Cerebellar cortex (tissue), 1 donor: ENCODE results near the gene WNT3A.
"Not testable (repeated sequence)": the region's sequence is repeated elsewhere in the genome, so short reads cannot be mapped to it uniquely, and the experiment has no call there.

ENCODE experiments used
- DNase-seq: peaks from one replicate; pipeline ENCODE4 v3.0.0-alpha.2; 2015; ENCODE audit warnings: low spot score

WNT3A gene, protein sequence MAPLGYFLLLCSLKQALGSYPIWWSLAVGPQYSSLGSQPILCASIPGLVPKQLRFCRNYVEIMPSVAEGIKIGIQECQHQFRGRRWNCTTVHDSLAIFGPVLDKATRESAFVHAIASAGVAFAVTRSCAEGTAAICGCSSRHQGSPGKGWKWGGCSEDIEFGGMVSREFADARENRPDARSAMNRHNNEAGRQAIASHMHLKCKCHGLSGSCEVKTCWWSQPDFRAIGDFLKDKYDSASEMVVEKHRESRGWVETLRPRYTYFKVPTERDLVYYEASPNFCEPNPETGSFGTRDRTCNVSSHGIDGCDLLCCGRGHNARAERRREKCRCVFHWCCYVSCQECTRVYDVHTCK

DNA sequence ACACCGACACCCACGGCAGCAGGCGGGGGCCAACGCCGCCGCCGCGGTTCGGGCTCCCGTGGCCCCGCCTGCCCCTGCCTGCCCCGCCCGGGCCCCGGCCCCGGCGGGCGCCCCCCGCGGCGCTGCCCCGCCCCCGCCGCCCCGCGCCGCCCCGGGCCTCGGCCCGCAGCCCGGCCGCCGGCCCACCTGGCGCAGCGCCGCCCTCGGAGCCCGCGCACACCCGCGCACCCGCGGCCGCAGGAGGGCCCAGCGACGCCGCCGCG, at the start of gene WNT3A:
Gene WNT3A (plus strand): TSS at position 213 of the 263 bp plus-strand sequence. CDS start 131 bp downstream, outside the sequence.
- no peak for DNase-seq

DNA sequence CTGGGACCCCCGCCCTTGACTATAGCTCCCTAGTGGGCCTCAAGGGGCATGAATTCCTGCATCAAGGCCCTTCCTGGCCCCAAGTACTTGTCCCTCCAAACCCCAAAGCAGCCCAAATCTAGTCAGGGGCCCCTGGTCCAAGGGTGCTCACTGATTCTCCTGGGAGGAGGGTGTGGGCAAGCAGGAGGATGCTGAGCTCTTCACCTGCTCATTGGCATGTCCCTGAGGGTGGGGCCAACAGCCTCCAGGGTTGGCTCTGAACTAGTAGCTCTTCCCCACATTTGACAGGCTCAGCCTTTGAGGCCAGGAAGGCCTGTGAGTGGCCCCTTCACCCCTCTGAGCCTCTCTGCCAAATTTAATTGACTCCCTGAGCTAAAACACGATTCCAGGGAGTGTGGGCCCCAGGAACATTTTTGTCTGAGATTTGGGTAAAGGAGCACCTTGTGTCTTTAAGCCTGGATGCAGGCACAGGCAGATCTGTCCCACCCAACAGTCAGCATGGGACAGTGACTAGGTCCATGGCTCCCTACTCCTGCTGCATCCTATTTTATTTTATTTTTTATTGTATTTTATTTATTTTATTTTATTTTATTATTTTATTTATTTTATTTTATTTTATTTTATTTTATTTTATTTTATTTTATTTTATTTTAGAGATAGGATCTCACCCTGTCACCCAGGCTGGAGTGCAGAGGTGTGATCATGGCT, 48.0 kb upstream of the WNT3A start:
- no peak for DNase-seq

DNA sequence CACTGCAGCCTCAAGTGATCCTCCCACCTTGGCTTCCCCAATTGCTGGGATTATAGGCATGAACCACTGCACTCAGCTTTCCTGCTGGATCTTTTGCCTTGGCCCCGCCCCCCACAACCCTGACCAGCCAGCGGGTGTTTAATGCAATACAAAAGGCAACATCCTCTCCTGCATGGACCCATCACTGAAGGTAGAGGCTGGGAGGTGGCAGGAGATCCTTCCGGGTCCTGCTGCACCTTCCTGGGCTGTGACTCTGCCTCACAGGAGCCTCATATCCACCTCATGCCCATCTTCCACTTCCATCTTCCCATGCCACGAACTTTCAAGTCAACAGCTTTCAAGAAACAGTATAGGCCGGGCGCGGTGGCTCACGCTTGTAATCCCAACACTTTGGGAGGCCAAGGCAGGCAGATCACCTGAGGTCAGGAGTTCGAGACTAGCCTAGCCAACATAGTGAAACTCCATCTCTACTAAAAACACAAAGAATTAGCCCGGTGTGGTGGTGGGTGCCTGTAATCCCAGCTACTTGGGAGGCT, 47.4 kb upstream of the WNT3A start:
- DNase-seq, result no peak

DNA sequence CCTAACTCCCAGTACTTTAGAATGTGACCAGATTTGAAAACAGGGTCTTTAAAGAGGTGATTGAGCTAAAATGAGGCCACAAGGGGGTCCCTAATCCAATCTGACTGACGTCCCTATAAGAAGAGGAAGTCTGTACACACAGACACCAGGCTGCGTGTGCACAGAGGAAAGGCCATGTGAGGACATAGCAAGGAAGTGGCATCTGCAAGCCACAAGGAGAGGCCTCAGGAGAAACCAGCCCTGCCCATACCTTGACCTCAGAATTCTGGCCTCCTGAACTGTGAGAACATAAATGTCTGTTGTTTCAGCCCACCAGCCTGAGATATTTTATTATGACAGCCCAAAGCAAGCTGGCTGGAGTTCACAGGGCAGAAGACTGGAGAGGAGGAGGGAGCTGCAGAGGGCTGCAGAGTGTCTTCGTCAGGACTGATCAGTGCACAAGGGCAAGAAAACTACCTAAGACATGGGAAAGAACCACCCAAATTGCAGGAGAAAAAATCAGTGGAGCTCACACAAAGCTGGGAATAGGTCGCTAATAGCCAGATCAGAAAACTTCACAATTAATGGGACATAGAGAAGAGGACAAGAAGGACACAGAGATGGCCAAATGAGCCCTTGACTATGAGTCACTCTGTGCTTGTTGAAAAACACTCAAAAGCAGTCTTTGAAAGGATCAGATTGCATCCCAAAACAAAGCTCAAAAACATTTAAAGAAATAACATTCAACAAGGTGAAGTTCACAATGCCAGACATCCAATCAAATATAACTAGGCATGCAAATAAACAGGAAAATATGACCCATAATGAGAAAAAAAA, 44.9 kb upstream of the WNT3A start:
- no peak for DNase-seq

DNA sequence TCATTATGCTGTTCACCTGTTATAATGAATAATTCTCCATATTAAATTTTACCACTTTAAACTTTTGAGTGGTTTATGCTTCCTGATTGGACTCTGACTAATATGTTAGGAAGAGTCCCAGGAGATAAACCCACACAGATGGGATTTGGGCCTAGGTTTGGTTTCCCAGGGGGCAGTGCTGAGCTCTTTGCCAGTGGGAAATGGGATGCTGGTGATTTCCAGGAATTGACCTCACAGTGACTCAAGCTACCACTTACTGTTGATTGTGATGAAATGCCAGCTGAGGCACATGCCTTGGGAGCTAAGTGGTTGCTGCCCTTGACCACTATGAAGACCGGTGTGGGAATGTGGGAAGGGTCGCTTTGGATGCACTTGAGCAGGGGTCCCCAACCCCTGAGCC, 40.1 kb upstream of the WNT3A start:
- DNase-seq, result not testable (repeated sequence)

DNA sequence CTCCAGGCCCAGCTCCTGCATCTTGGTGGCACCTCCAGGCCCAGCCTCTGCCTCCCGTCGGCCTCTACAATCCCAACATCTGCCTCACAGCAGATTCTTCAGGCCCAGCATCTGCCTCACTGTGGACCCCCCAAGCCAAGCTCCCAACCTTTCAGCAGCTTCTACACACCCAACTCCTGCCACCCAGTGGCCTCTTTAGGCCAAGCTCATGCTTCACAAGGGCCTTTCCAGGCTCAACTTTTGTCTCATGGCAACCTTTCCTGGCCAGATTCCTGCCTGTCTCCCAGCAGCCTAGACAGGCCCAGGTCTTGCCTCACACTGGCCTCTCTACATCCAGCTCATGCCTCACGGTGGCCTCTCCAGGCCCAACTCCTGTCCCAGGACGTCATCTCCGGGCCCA, 39.0 kb upstream of the WNT3A start:
- not testable (repeated sequence) for DNase-seq

DNA sequence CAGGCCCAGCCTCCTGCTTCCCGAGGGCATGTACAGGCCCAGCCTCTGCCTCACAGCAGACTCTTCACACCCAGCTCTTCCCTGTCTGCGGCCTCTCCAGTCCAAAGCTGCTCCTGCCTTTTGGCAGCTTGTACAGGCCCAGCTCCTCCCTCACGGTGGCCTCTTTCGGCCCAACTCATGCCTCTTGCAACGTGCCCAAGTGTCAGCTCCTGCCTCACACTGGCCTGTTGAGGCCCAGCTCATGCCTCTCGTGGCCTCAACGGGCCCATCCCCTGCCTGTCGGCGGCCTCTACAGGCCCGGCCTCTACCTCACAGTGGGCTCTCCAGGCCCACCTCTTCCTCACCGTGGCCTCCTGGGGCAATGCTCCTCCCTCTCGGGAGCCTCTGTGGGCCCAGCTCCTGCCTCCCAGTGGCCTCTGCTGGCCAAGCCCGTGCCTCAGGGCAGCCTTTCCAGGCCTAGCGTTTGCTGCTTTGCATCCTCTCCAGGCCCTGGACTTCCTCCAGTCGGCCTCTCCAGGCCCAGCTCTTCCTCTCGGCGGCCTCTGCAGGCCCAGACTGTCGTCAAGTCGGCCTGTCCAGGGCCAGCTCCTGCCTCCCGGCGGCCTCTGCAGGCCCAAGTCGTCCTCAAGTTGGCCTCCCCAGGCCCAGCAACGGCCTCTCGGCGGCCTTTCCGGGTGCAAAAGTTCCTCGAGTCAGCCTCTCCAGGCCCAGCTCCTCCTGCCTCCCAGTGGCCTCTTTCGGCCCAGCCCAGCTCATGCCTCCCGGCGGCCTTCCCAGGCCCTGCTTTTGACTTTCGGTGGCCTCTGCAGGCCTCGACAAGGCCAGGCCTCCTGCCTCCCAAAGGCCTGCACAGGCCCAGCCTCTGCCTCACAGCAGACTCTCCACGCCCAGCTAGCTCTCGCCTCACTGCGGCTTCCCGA, 36.5 kb upstream of the WNT3A start:
- not testable (repeated sequence) for DNase-seq

DNA sequence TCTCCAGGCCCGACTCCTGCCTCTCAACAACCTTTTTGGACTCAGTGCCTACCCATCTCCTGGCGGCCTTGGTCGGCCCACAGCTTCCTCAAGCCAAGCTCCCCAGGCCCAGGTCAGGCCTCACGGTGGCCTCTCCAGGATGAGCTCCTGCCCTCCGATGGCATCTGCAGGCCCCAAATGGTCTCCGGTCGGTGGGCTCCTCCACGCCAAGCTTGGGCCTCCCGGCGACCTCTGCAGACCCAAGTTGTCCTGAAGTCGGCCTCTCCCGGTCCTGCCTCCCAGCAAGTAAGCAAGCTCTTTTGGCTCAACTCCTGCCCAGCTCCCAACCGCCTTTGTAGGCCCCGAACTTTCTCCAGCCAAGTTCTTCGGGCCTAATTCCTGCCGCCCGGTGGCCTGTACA, 35.6 kb upstream of the WNT3A start:
- DNase-seq, result not testable (repeated sequence)

DNA sequence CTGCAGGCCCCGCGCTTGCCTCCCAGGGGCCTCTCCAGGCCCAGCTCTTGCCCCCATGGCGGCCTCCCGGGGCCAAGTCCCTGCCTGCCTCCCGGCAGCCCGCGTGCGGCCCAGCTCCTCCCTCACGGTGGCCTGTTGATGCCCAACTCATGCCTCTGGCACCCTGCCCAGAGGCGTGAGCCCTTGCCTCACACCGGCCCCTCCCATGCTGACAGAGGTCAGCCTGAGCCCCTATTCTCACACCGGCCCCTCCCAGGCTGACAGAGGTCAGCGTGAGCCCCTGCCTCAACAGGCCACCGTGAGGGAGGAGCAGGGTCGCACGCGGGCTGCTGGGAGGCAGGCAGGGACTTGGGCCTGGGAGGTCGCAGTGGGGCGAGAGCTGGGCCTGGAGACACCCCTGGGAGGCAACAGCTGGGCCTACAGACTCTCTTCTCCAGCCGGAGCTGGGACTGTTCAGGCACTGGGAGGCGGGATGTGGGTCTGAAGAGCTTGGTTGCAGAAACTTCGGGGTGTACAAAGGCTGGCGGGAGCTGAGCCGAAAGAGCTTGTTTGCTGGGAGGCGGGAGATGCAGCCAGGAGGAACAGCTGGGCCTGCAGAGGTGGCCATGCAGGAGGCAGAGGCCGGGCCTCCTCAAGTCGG, 35.0 kb upstream of the WNT3A start:
- DNase-seq, result not testable (repeated sequence)

DNA sequence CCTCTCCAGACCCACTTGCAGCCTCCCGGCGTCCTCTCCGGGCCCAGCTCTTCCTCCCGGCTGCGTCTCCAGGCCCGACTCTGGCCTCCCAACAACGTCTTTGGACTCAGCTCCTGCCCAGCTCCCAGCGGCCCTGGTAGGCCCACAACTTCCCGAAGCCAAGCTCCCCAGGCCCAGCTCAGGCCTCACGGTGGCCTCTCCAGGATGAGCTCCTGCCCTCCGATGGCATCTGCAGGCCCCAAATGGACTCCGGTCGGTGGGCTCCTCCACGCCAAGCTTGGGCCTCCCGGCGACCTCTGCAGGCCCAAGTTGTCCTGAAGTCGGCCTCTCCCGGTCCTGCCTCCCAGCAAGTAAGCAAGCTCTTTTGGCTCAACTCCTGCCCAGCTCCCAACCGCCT, 34.5 kb upstream of the WNT3A start:
- not testable (repeated sequence) for DNase-seq

DNA sequence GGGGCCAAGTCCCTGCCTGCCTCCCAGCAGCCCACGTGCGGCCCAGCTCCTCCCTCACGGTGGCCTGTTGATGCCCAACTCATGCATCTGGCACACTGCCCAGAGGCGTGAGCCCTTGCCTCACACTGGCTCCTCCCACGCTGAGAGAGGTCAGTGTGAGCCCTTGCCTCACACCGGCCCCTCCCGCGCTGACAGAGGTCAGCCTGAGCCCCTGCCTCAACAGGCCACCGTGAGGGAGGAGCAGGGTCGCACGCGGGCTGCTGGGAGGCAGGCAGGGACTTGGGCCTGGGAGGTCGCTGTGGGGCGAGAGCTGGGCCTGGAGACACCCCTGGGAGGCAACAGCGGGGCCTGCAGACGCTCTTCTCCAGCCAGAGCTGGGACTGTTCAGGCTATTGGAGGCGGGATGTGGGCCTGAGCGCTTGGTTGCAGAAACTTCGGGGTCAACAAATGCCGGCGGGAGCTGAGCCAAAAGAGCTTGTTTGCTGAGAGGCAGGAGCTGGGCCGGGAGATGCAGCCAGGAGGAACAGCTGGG, 33.9 kb upstream of the WNT3A start:
- not testable (repeated sequence) for DNase-seq

DNA sequence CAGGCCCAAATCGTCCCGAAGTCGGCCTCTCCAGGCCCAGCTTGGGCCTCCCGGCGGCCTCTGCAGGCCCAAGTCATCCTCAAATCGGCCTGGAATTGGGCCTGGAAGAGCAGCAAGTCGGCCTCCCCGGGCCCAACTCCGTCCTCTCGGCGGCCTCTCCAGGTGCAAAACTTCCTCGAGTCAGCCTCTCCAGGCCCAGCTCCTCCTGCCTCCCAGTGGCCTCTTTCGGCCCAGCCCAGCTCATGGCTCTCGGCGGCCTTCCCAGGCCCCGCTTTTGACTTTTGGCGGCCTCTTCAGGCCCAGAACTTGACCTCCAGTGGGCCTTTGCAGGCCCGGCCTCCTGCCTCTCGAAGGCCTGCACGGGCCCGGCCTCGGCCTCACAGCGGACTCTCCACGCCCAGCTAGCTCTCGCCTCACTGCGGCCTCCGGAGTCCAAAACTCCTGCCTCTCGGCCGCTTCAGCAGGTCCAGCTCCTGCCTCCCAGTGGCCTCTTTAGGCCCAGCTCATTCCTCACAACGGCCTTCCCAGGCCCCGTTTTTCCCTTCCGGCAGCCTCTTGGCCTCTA, 33.0 kb upstream of the WNT3A start:
- DNase-seq, result not testable (repeated sequence)

DNA sequence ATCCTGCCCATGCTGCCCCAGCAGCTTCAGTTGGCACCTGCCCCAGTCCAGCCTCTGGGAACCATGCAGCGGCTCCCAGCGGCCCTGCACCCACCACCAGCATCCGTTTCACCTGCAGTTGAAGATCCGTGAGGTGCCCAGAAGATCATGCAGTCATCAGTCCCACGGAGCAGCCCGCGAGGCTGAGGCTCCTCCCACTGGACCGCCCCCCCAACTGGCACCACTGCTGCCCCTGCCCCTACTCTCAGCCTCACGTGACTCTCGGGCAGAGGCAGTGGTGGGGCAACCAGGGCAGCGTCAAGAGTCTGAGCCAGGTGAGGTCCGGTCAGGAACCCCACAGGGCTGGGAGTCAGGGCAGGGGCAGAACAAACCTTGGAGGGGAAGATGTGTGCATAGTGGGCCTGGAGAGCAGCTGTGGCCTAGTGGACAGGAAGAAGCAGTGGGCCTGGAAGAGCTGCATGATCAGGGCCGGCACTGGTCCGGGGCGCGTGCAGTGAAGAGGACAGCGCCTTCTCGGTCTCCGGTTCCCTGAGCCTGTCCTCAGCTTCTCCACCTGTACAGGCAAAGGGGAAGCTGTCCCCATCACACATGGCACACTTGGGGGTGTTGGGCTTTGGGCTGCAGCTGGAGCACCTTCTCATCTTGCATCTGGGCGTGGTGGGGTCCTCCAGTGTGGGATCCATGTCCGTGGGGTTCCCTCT, 31.1 kb upstream of the WNT3A start:
- DNase-seq, result not testable (repeated sequence)

DNA sequence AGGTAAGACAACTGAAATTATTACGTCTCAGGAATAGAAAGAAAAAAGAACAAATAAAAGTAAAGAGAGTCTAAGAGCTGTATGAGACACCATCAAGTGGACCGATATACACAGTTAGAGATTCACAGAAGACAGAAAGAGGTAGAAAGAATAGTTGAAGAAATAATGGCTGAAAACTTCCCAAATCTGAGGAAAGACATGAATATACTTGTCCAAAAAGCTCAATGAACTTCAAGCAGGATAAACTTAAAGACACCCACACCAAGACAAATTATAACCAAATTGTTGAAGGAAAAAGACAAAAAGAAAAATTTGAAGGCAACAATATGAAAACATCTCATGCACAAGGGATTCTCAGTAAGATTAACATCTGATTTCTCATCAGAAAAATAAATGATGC, 19.6 kb upstream of the WNT3A start:
- no peak for DNase-seq

DNA sequence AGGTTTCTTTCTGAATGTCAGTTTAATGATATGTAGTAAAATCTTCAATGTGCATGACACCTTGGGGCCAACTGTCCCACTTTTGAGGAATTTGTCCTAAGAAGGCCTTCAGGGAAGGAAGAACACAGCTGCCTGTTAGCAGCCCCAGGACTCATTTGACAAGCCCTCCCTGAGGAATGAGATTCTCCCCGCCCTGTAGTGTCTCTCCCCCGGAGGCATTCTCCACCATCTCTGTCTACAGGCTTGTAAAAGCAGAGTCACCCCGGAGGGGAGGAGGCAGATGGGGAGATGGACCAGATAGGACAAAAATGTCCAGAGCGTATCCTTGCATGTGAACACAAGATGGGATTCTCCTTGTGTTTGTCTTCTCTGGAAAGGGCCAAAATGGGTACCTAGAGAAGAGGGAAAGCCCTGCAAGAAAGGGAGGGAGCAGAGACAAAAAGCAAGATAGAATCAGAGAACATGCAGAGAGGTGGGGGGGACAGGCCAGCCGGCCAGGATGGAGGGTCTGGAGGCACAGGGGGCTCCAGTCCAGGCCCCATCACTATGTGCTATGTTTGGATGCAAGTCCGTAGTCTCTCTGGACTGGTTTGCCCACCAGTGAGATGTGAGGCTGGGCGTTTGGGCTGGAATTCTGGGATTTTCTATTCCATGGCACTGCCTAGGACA, 12.0 kb upstream of the WNT3A start:
- DNase-seq, result no peak

DNA sequence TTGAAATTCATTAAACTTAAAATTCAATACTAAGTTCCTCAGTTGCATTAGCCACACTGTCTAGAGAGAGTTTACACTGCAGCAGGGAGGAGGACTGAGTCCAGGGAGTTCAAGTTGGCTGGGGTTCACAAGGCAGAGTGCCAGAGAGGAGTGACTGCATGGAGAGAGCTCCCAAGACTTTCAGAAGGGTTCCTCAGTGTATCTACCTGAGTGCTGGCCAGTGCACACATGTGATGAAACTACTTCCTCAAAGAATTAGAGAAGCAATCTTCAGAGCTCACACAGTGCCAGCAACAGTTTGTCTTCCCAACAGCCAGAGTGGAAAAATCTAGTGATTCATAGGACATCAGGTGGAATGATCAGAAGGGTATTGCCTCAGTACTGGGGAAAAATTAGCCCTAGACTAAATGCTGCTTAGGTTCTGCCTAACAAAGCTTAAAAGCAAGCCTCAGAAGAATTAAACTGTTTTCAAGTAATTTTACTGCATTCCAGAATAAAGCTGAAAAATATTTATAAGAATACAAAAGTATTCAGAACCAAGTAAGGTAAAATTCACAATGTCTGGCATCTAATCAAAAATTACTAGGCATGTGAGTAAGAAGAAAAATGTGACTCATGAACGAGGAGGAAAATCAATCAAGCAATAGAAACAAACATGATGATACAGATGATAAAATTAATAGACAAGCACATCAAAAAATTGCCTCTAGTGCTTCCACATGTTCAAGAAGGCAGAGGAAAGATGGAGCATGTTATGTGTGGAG, 10.4 kb upstream of the WNT3A start:
- no peak for DNase-seq

DNA sequence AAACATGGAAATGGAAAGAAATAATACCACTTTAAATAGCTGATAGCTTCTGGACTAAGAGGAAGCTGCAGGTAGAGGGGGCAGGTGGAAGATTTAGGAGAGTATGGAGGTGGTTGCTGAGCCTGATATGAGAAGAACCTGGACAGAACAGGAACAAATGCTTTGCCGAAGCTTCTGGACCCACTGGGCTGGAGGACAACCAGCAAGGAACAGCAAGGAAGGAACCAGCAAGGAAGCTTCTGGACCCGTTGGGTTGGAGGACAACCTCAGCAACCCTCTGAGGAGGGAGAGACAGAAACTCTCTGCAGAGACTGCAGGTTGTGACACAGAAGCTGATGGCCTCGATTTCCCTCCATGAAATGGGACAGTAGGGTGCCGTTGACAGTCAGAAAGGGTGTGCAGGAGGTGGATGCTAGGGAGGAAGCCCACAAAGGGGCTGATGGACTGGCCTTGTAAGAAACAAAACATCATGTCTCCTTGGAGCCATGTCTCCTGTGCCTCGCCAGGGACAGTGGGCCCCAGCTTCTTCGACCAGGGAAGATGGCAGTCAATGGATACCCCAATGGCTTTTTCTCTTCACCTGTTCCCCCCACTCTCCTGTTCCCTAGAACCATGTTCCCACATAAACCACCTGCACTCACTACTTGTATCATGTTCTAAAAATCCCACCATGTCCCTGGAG, 8.3 kb upstream of the WNT3A start:
- DNase-seq, result no peak
